Lung (tissue), 12 donors: ENCODE results near the gene PRSS33. TPM values are rescaled to one million over a fixed set of nuclear protein-coding genes. Genes with fewer than 3 reads are reported as not detected.

Experiments used
- ATAC-seq: fragments of 200-7000 bp; cut with Tn5 transposase; one replicate; pipeline ENCODE4 v1.9.1; 2020; ENCODE audit warnings: moderate number of reproducible peaks; ENCODE audit not compliant: insufficient read depth, low FRiP score
- DNase-seq, 3 donors: peaks; one replicate each; pipeline ENCODE4 v3.0.0-alpha.2; 2013 to 2017
- H3K27ac ChIP-seq, 2 donors: one replicate each; pipeline ENCODE4 v1.5.1; 2013; ENCODE audit warnings: mild to moderate bottlenecking in 2 of 2, moderate library complexity in 2 of 2, control low read depth in 1 of 2, inconsistent platforms in 1 of 2, low read depth in 1 of 2, low read length in 1 of 2
- H3K27me3 ChIP-seq, 3 donors: one replicate each; pipeline ENCODE4 v1.5.1; 2013; ENCODE audit warnings: low read length in 2 of 3; ENCODE audit not compliant: control insufficient read depth in 3 of 3, insufficient read depth in 3 of 3
- H3K36me3 ChIP-seq, 4 donors: one replicate each; pipeline ENCODE4 v1.5.1; 2013; ENCODE audit warnings: low read length in 4 of 4, mild to moderate bottlenecking in 1 of 4, moderate library complexity in 1 of 4; ENCODE audit not compliant: control insufficient read depth in 4 of 4, insufficient read depth in 4 of 4
- H3K4me1 ChIP-seq, 5 donors: one replicate each; pipeline ENCODE4 v1.5.1; 2013; ENCODE audit warnings: low read length in 5 of 5, mild to moderate bottlenecking in 2 of 5, moderate library complexity in 1 of 5; ENCODE audit not compliant: control insufficient read depth in 5 of 5, insufficient read depth in 5 of 5
- H3K4me3 ChIP-seq: one replicate; pipeline ENCODE4 v1.5.1; 2013; ENCODE audit warnings: mild to moderate bottlenecking, control low read depth, moderate library complexity
- H3K9ac ChIP-seq, 2 donors: one replicate each; pipeline ENCODE4 v1.5.1; 2013; ENCODE audit warnings: low read length in 2 of 2, control low read depth in 1 of 2; ENCODE audit not compliant: insufficient read depth in 1 of 2
- H3K9me3 ChIP-seq, 4 donors: one replicate each; pipeline ENCODE4 v1.5.1; 2013; ENCODE audit warnings: low read length in 3 of 4, mild to moderate bottlenecking in 1 of 4, moderate library complexity in 1 of 4; ENCODE audit not compliant: control insufficient read depth in 4 of 4, insufficient read depth in 3 of 4
- WGBS, 2 donors: extraction: QIAGEN DNeasy Blood & Tissue Kit; methylation state at CpG; one replicate each; pipeline ENCODE4 v1.1.7; 2013; 5-methylcytosine and 5-hydroxymethylcytosine counted together
- polyA plus RNA-seq, 2 donors: library from polyadenylated mRNA; stranded (reverse); fragments of 200-250 nt; gene quantifications; one replicate each; pipeline ENCODE4 v1.2.1, GENCODE V29; 2013
- total RNA-seq, 2 donors: library from RNA; depleted of rRNA in 1 of 2; stranded (reverse); fragments of >200 nt in 1 of 2; gene quantifications; one replicate each; pipeline ENCODE4 v1.2.1, GENCODE V29; 2014 to 2021
- TF ChIP-seq, protein P1 (sequence below): IDR thresholded peaks from 2 replicates; pipeline ENCODE4 v1.5.1; 2012; ENCODE audit warnings: mild to moderate bottlenecking; ENCODE audit errors: control extremely low read depth, extremely low read depth
- donor health status: control.
- donor health status: control.
- donor health status: Bipolar disorder and iron deficiency.
- donor health status: healthy.
- donor health status: DM: yes; HTN: yes; CAD: no.

Gene PRSS33
- total and polyA plus RNA-seq, 4 donors: 0.08 to 0.12 TPM; not detected in 2

DNA sequence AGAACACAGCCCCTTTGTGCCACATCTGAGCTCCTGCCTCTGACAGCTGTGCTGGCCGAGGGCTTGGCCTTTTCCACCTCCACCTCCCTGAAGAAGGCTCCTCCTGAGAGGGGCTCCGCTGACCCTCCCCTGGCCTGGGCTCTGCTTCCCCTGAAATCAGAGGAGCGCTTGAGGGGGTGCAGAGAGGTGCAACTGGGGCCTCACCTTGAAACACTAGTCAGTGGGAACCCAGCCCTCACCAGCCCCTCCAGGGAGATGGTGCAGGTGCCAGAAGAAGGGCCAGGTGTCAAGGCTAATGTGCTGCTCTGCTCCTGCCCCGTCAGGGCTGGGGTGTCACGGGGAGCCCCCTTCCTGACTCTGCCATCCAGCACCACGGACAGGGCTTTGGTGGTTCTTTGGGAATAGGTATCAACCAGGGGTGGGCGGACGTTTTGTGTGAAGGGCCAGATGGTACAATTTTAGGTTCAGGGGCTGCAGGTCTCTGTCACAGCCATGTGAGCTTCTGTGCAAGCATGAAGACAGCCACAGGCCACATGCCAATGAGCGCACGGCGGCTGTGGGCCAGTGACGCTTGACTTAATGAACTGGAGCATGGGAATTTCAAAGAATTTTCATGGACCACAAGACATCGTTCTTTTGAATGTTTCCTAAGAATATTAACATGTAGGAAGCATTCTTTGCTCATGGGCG is 40.6 kb upstream of the PRSS33 start:
- TF ChIP-seq, protein P1, sequence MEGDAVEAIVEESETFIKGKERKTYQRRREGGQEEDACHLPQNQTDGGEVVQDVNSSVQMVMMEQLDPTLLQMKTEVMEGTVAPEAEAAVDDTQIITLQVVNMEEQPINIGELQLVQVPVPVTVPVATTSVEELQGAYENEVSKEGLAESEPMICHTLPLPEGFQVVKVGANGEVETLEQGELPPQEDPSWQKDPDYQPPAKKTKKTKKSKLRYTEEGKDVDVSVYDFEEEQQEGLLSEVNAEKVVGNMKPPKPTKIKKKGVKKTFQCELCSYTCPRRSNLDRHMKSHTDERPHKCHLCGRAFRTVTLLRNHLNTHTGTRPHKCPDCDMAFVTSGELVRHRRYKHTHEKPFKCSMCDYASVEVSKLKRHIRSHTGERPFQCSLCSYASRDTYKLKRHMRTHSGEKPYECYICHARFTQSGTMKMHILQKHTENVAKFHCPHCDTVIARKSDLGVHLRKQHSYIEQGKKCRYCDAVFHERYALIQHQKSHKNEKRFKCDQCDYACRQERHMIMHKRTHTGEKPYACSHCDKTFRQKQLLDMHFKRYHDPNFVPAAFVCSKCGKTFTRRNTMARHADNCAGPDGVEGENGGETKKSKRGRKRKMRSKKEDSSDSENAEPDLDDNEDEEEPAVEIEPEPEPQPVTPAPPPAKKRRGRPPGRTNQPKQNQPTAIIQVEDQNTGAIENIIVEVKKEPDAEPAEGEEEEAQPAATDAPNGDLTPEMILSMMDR: no peak
- no peak for ATAC-seq
- no peak for DNase-seq
- H3K9me3 ChIP-seq: no peaks in the 10 kb centered on the region
- no peak overlapping the region for H3K4me3 ChIP-seq
- H3K27me3 ChIP-seq: no peaks in the 10 kb centered on the region
- peaks cover 0 to 13% (median 0%) of the 10 kb centered on the region in 5 donors for H3K4me1 ChIP-seq
- H3K9ac ChIP-seq: no peak overlapping the region
- no peaks in the 10 kb centered on the region for H3K36me3 ChIP-seq
- no peak overlapping the region for H3K27ac ChIP-seq
- 83 to 85% methylated on average over 14 of the region's 14 CpGs for WGBS, 2 donors

DNA sequence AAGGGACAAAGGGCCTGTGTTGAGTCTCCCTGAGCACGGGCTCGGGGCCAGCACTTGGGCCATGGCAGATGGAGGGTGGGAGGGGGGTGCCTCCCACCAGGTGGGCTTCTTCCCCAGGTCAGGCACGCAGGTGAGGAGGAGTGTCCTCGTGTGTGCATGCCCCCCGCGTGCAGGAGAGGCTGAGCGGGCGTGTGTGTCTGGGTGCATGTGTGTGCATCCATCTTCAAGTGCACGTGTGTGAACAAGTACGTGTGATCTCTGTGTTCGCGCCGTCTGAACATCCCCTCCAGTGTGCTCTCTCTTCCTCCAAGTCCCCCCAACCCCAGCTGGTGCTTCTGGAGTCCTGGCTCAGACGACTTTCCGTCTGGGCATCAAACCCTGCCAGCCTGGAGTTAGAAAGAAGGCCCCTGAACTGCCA is 40.0 kb upstream of the PRSS33 start:
- H3K9me3 ChIP-seq: no peaks in the 10 kb centered on the region
- no peak for ATAC-seq
- TF ChIP-seq, protein P1: no peak
- no peak overlapping the region for H3K9ac ChIP-seq
- WGBS, 2 donors: 84 to 85% methylated on average over 15 of the region's 15 CpGs
- no peak overlapping the region for H3K4me3 ChIP-seq
- H3K27me3 ChIP-seq: no peaks in the 10 kb centered on the region
- peaks cover 0 to 13% (median 0%) of the 10 kb centered on the region in 5 donors for H3K4me1 ChIP-seq
- no peak overlapping the region for H3K27ac ChIP-seq
- DNase-seq: no peak
- H3K36me3 ChIP-seq: no peaks in the 10 kb centered on the region

DNA sequence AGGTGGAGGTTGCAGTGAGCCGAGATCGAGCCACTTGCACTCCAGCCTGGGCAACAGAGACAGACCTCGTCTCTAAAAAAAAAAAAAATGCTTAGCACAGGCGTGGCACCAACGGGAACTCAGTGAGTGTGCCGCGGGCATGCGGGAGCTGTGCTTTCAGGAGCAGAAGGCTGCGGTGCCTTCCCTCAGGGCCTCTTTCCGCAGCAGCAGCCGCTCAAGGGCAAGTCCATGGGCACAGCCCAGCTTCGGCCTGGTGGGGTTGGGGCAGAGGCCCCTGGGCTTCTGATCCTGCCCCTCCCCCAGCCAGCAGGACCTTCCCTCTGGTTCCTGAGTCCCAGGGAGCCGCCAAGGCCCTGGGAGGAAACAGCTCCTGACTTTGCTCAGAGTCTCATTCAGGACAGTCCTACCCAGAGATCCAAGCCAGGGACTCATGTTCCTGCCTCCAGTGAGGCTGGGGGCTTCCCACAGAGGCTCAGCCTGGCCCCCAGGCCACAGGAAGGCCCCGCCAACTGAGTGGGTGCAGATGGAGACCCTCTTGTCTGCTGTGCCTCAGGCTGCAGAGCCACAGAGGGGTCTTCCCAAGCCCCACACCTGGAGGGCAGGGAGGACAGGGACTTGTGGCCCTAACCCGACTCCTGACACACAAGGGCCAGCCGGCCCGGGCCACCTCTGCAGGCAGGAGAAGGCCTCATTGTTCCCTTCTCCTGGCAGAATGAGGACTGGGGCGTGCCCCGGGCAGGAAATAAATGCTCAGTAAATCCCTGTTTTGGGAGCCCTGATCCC is 39.4 kb upstream of the PRSS33 start:
- ATAC-seq: no peak
- WGBS, 2 donors: 80% methylated on average over 18 to 19 of the region's 19 CpGs
- Histone ChIP-seq H3K27me3 (no peaks in the 10 kb centered on the region), H3K9me3 (no peaks in the 10 kb centered on the region), H3K4me1 (peaks cover 0 to 13% (median 0%) of the 10 kb centered on the region in 5 donors), H3K27ac (no peak overlapping the region), H3K4me3 (no peak overlapping the region), H3K36me3 (no peaks in the 10 kb centered on the region), H3K9ac (no peak overlapping the region)
- DNase-seq: no peak
- TF ChIP-seq, protein P1: no peak
